ENCODE measurements around the gene TMEM134. TPM values are rescaled to one million over a fixed set of nuclear protein-coding genes. Genes with fewer than 3 reads are reported as not detected.

TMEM134 gene
- polyA plus RNA-seq, 1 donor from 2014 or later = 272 TPM

GRCh38 chr11:67504005-67504949 is 35.2 kb upstream of the TMEM134 start:
- H3K27me3 Mint-ChIP-seq = no peaks in the 10 kb centered on the region
- H3K27ac Mint-ChIP-seq = peak overlapping the region; percentile 39 to 86 (median 85)
- H3K9me3 Mint-ChIP-seq = no peaks in the 10 kb centered on the region
- peak overlapping the region; percentile 88 to 98 (median 94) for H3K4me3 Mint-ChIP-seq
- H3K36me3 Mint-ChIP-seq = peaks cover 3% of the 10 kb centered on the region
- peaks cover 23 to 32% (median 30%) of the 10 kb centered on the region in 3 donors for H3K4me1 Mint-ChIP-seq

GRCh38 chr11:67503119-67504004 is 34.3 kb upstream of the TMEM134 start:
- Mint-ChIP-seq H3K36me3 (peaks cover 3% of the 10 kb centered on the region), H3K27ac (peak overlapping the region in 2 of 3 donors; percentile 18 to 97), H3K9me3 (no peaks in the 10 kb centered on the region), H3K27me3 (no peaks in the 10 kb centered on the region), H3K4me1 (peaks cover 18 to 28% (median 23%) of the 10 kb centered on the region in 3 donors), H3K4me3 (peak overlapping the region; percentile 77 to 95 (median 86))

GRCh38 chr11:67502328-67502979 is 33.4 kb upstream of the TMEM134 start:
- H3K27ac Mint-ChIP-seq = peak overlapping the region in 2 of 3 donors; percentile 18 to 97
- H3K4me1 Mint-ChIP-seq = peaks cover 18 to 28% (median 23%) of the 10 kb centered on the region in 3 donors

GRCh38 chr11:67501854-67502253 is 32.8 kb upstream of the TMEM134 start:
- H3K27me3 Mint-ChIP-seq = no peaks in the 10 kb centered on the region
- no peak overlapping the region for H3K4me3 Mint-ChIP-seq
- peak overlapping the region in 1 of 3 donors; percentile 54 for H3K27ac Mint-ChIP-seq
- H3K4me1 Mint-ChIP-seq = peaks cover 18 to 24% (median 19%) of the 10 kb centered on the region in 3 donors
- peaks cover 3% of the 10 kb centered on the region for H3K36me3 Mint-ChIP-seq
- H3K9me3 Mint-ChIP-seq = no peaks in the 10 kb centered on the region

More at GRCh38 chr11:67502328-67502979, 33.4 kb upstream of the TMEM134 start:
- H3K4me3 Mint-ChIP-seq = peak overlapping the region; percentile 77 to 95 (median 85)
- peaks cover 3% of the 10 kb centered on the region for H3K36me3 Mint-ChIP-seq
- H3K27me3 Mint-ChIP-seq = no peaks in the 10 kb centered on the region
- H3K9me3 Mint-ChIP-seq = no peaks in the 10 kb centered on the region

GRCh38 chr11:67500831-67501715 is 32.0 kb upstream of the TMEM134 start:
- H3K36me3 Mint-ChIP-seq = peaks cover 2% of the 10 kb centered on the region
- no peaks in the 10 kb centered on the region for H3K9me3 Mint-ChIP-seq
- H3K4me1 Mint-ChIP-seq = peaks cover 13 to 19% (median 14%) of the 10 kb centered on the region in 3 donors
- H3K27ac Mint-ChIP-seq = peak overlapping the region in 2 of 3 donors; percentile 47 to 54
- peak overlapping the region in 2 of 4 donors; percentile 13 to 64 for H3K4me3 Mint-ChIP-seq
- no peaks in the 10 kb centered on the region for H3K27me3 Mint-ChIP-seq

- no peaks in the 10 kb centered on the region for H3K9me3 Mint-ChIP-seq
Measured at GRCh38 chr11:67500484-67500821, 31.4 kb upstream of the TMEM134 start.

GRCh38 chr11:67499808-67500483 is 30.9 kb upstream of the TMEM134 start:
- no peak overlapping the region for H3K27ac Mint-ChIP-seq
- H3K27me3 Mint-ChIP-seq = no peaks in the 10 kb centered on the region
- H3K4me1 Mint-ChIP-seq = peaks cover 10 to 14% (median 13%) of the 10 kb centered on the region in 3 donors
- H3K9me3 Mint-ChIP-seq = no peaks in the 10 kb centered on the region
- no peak overlapping the region for H3K4me3 Mint-ChIP-seq
- peaks cover 2% of the 10 kb centered on the region for H3K36me3 Mint-ChIP-seq

More at GRCh38 chr11:67500484-67500821, 31.4 kb upstream of the TMEM134 start:
- Mint-ChIP-seq H3K27me3 (no peaks in the 10 kb centered on the region), H3K4me3 (peak overlapping the region in 1 of 4 donors; percentile 64), H3K36me3 (peaks cover 2% of the 10 kb centered on the region), H3K27ac (peak overlapping the region in 2 of 3 donors; percentile 47 to 54), H3K4me1 (peaks cover 11 to 14% (median 14%) of the 10 kb centered on the region in 3 donors)

- Mint-ChIP-seq H3K4me3 (no peak overlapping the region), H3K27ac (no peak overlapping the region), H3K36me3 (peaks cover 2% of the 10 kb centered on the region), H3K4me1 (peaks cover 9 to 13% (median 10%) of the 10 kb centered on the region in 3 donors), H3K9me3 (no peaks in the 10 kb centered on the region), H3K27me3 (no peaks in the 10 kb centered on the region)
Measured at GRCh38 chr11:67498544-67498972, 29.5 kb upstream of the TMEM134 start.

- Mint-ChIP-seq H3K9me3 (no peaks in the 10 kb centered on the region), H3K27ac (peak overlapping the region in 1 of 3 donors; percentile 32), H3K27me3 (no peaks in the 10 kb centered on the region), H3K36me3 (no peaks in the 10 kb centered on the region), H3K4me1 (peaks cover 5 to 8% (median 7%) of the 10 kb centered on the region in 3 donors), H3K4me3 (no peak overlapping the region)
Measured at GRCh38 chr11:67497656-67498291, 28.7 kb upstream of the TMEM134 start.

GRCh38 chr11:67496113-67496512 is 27.1 kb upstream of the TMEM134 start:
- H3K27ac Mint-ChIP-seq = no peak overlapping the region

GRCh38 chr11:67495234-67496005 is 26.4 kb upstream of the TMEM134 start:
- H3K36me3 Mint-ChIP-seq = no peaks in the 10 kb centered on the region
- no peak overlapping the region for H3K27ac Mint-ChIP-seq
- H3K4me1 Mint-ChIP-seq = peaks cover 0 to 2% (median 0%) of the 10 kb centered on the region in 3 donors
- no peaks in the 10 kb centered on the region for H3K27me3 Mint-ChIP-seq
- H3K4me3 Mint-ChIP-seq = no peak overlapping the region
- no peaks in the 10 kb centered on the region for H3K9me3 Mint-ChIP-seq

More at GRCh38 chr11:67496113-67496512, 27.1 kb upstream of the TMEM134 start:
- no peaks in the 10 kb centered on the region for H3K27me3 Mint-ChIP-seq
- peaks cover 5 to 7% (median 6%) of the 10 kb centered on the region in 3 donors for H3K4me1 Mint-ChIP-seq
- H3K9me3 Mint-ChIP-seq = no peaks in the 10 kb centered on the region
- no peak overlapping the region for H3K4me3 Mint-ChIP-seq
- H3K36me3 Mint-ChIP-seq = no peaks in the 10 kb centered on the region

All from IgD-negative memory B cell (primary cell).